Hepatocyte (in vitro differentiated cells): ENCODE measurements around the gene CASQ1. TPM values are rescaled to one million over a fixed set of nuclear protein-coding genes. Genes with fewer than 3 reads are reported as not detected.
A peak's percentile ranks its signal among the peaks of the same experiment; 100 is the strongest.

Experiments used
- DNase-seq: peaks from one replicate; pipeline ENCODE4 v3.0.0-alpha.2; 2016; ENCODE audit warnings: low spot score
- H2AFZ ChIP-seq: fragments of 200-600 bp; sonication (generic); 2 replicates; pipeline ENCODE4 v1.6.0; 2016; ENCODE audit warnings: antibody characterized with exemption, mild to moderate bottlenecking
- H3K27ac ChIP-seq: fragments of 200-600 bp; sonication (generic); 2 replicates; pipeline ENCODE4 v1.5.1; 2016; ENCODE audit warnings: mild to moderate bottlenecking
- H3K27me3 ChIP-seq: fragments of 200-600 bp; sonication (generic); 2 replicates; pipeline ENCODE4 v1.6.1; 2016
- H3K36me3 ChIP-seq: fragments of 200-600 bp; sonication (generic); replicated peaks from 2 replicates; pipeline ENCODE4 v1.5.1; 2016; ENCODE audit warnings: low read depth; ENCODE audit not compliant: insufficient read depth
- H3K4me1 ChIP-seq: fragments of 200-600 bp; sonication (generic); 2 replicates; pipeline ENCODE4 v1.5.1; 2016; ENCODE audit warnings: mild to moderate bottlenecking, moderate library complexity; ENCODE audit not compliant: insufficient read depth
- H3K4me2 ChIP-seq: fragments of 200-600 bp; sonication (generic); 2 replicates; pipeline ENCODE4 v1.6.0; 2016
- H3K4me3 ChIP-seq: fragments of 200-600 bp; sonication (generic); 2 replicates; pipeline ENCODE4 v1.5.1; 2016; ENCODE audit warnings: mild to moderate bottlenecking
- H3K79me2 ChIP-seq: fragments of 200-600 bp; sonication (generic); 2 replicates; pipeline ENCODE4 v1.6.0; 2017; ENCODE audit warnings: mild to moderate bottlenecking
- H3K9me2 ChIP-seq: fragments of 200-600 bp; sonication (generic); replicated peaks from 2 replicates; pipeline ENCODE4 v1.6.0; 2017; ENCODE audit warnings: mild to moderate bottlenecking; ENCODE audit not compliant: insufficient read depth
- H3K9me3 ChIP-seq: fragments of 200-600 bp; sonication (generic); 2 replicates; pipeline ENCODE4 v1.5.1; 2016; ENCODE audit warnings: low read depth, mild to moderate bottlenecking
- H4K20me1 ChIP-seq: fragments of 200-600 bp; sonication (generic); 2 replicates; pipeline ENCODE4 v1.6.0; 2016; ENCODE audit warnings: mild to moderate bottlenecking; ENCODE audit not compliant: insufficient read depth, poor library complexity, severe bottlenecking
- EZH2 ChIP-seq: fragments of 200-600 bp; sonication (generic); IDR thresholded peaks from 2 replicates; pipeline ENCODE4 v1.6.1; 2016; ENCODE audit warnings: antibody characterized with exemption, mild to moderate bottlenecking, borderline replicate concordance
- EZH2phosphoT487 ChIP-seq: fragments of 200-600 bp; sonication (generic); IDR thresholded peaks from one replicate; pipeline ENCODE4 v1.6.1; 2018; ENCODE audit warnings: antibody characterized with exemption, mild to moderate bottlenecking, low read depth, moderate library complexity; ENCODE audit not compliant: unreplicated experiment, severe bottlenecking
- WGBS: methylation state at CpG from one replicate; pipeline ENCODE4 v1.1.6; 2016; ENCODE audit warnings: low lambda C conversion rate; ENCODE audit errors: missing lambda C conversion rate; 5-methylcytosine and 5-hydroxymethylcytosine counted together
- polyA plus RNA-seq: library from polyadenylated mRNA; unstranded; fragments of >200 nt; fragmentation: Nextera tagmentation; extraction: Ambion mirVana; gene quantifications from 2 replicates; pipeline ENCODE4 v1.2.1, GENCODE V29; 2016
- total RNA-seq: library from RNA; depleted of rRNA; stranded (reverse); fragments of >200 nt; gene quantifications from 2 replicates; pipeline ENCODE4 v1.2.3, GENCODE V29; 2014
- TF ChIP-seq, protein P1 (sequence below): fragments of 200-600 bp; sonication (generic); IDR thresholded peaks from 2 replicates; pipeline ENCODE4 v1.5.1; 2016; ENCODE audit warnings: antibody characterized with exemption, mild to moderate bottlenecking; ENCODE audit not compliant: poor library complexity

Gene CASQ1
- total and polyA plus RNA-seq, 2 experiments from 2014 or later = 0.51 TPM; not detected in 1

DNA sequence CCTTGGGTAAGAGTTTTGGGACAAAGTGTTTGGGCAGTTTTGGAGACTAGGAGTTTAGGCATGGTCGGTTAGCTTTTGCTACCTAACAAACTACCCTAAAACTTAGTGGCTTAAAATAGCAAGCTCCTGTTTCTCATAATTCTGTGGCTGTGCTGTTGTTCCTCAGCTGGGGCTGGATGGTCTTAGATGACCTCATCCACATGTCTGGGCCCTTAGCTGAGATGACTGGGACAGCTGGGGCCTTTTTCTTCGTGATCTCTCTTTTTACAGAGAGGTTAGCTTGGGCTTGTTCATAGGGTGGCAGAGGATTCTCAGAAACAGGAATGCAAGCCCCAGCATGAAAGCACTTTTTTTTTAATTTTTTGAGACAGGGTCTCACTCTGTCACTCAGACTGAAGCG, 32.3 kb upstream of the CASQ1 start:
- Histone ChIP-seq H3K79me2 (no peaks in the 10 kb centered on the region), H3K27me3 (no peaks in the 10 kb centered on the region), H3K9me2 (no peaks in the 10 kb centered on the region), H3K4me3 (no peak overlapping the region), H3K27ac (no peak overlapping the region), H3K4me2 (no peak overlapping the region), H3K4me1 (no peaks in the 10 kb centered on the region), H2AFZ (no peak overlapping the region), H3K9me3 (no peaks in the 10 kb centered on the region), H4K20me1 (no peaks in the 10 kb centered on the region), H3K36me3 (no peaks in the 10 kb centered on the region)
- no peak for TF ChIP-seq EZH2
- TF ChIP-seq, protein P1, sequence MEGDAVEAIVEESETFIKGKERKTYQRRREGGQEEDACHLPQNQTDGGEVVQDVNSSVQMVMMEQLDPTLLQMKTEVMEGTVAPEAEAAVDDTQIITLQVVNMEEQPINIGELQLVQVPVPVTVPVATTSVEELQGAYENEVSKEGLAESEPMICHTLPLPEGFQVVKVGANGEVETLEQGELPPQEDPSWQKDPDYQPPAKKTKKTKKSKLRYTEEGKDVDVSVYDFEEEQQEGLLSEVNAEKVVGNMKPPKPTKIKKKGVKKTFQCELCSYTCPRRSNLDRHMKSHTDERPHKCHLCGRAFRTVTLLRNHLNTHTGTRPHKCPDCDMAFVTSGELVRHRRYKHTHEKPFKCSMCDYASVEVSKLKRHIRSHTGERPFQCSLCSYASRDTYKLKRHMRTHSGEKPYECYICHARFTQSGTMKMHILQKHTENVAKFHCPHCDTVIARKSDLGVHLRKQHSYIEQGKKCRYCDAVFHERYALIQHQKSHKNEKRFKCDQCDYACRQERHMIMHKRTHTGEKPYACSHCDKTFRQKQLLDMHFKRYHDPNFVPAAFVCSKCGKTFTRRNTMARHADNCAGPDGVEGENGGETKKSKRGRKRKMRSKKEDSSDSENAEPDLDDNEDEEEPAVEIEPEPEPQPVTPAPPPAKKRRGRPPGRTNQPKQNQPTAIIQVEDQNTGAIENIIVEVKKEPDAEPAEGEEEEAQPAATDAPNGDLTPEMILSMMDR = no peak
- TF ChIP-seq EZH2phosphoT487 = no peak
- DNase-seq = no peak
- 92% methylated on average over 3 of the region's 3 CpGs for WGBS

DNA sequence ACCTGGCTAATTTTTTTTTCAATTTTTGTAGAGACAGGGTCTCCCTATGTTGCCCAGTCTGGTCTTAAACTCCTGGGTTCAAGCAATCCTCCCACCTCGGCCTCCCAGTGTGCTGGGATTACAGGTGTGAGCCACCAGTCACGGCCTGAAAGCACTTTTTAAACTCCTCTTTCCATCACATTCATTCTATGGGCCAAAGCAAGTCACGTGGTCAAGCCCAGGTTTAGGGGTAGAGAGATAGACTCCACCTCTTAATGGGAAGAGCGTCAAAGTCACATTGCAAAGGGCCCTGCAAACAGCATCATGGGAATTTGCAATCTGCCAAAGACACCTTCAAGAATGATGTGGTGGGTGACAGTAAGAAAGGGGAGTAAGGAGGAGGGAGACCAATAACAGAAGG, 31.8 kb upstream of the CASQ1 start:
- Histone ChIP-seq H3K27me3 (no peaks in the 10 kb centered on the region), H3K4me1 (no peaks in the 10 kb centered on the region), H4K20me1 (no peaks in the 10 kb centered on the region), H3K9me2 (no peaks in the 10 kb centered on the region), H3K4me3 (no peak overlapping the region), H3K79me2 (no peaks in the 10 kb centered on the region), H2AFZ (no peak overlapping the region), H3K4me2 (no peak overlapping the region), H3K9me3 (no peaks in the 10 kb centered on the region), H3K36me3 (no peaks in the 10 kb centered on the region), H3K27ac (no peak overlapping the region)
- DNase-seq = no peak
- TF ChIP-seq, protein P1 = no peak
- TF ChIP-seq EZH2phosphoT487 (no peak), EZH2 (no peak)
- 84% methylated on average over 4 of the region's 4 CpGs for WGBS

DNA sequence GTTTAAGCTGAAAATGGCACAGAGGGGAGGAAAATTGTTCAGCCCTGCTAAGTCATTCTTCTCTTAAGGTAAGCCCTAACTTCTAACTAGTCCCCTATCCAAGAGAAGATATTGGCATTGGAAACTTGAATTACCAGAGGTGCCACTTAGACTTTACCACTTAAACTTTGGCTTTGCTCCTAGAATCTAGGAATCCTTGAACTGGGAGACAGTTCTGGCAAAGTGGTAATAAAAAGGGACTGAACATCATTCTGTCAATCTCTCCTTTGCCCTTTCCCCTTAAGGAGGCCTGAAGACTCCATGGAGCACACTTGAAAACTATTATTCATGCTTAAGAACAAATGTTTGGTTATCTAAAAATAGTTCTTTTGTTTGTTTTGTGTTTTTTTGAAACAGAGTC, 30.5 kb upstream of the CASQ1 start:
- no peaks in the 10 kb centered on the region for H3K79me2 ChIP-seq
- H2AFZ ChIP-seq = no peak overlapping the region
- no peaks in the 10 kb centered on the region for H3K4me1 ChIP-seq
- H3K4me3 ChIP-seq = no peak overlapping the region
- no peaks in the 10 kb centered on the region for H3K36me3 ChIP-seq
- H3K9me3 ChIP-seq = no peaks in the 10 kb centered on the region
- H3K9me2 ChIP-seq = no peaks in the 10 kb centered on the region
- no peak for DNase-seq
- no peaks in the 10 kb centered on the region for H4K20me1 ChIP-seq
- no peak overlapping the region for H3K4me2 ChIP-seq
- H3K27ac ChIP-seq = peak overlapping the region; percentile 54
- no peaks in the 10 kb centered on the region for H3K27me3 ChIP-seq
- TF ChIP-seq EZH2phosphoT487 (no peak), EZH2 (no peak)
- TF ChIP-seq, protein P1 = no peak

DNA sequence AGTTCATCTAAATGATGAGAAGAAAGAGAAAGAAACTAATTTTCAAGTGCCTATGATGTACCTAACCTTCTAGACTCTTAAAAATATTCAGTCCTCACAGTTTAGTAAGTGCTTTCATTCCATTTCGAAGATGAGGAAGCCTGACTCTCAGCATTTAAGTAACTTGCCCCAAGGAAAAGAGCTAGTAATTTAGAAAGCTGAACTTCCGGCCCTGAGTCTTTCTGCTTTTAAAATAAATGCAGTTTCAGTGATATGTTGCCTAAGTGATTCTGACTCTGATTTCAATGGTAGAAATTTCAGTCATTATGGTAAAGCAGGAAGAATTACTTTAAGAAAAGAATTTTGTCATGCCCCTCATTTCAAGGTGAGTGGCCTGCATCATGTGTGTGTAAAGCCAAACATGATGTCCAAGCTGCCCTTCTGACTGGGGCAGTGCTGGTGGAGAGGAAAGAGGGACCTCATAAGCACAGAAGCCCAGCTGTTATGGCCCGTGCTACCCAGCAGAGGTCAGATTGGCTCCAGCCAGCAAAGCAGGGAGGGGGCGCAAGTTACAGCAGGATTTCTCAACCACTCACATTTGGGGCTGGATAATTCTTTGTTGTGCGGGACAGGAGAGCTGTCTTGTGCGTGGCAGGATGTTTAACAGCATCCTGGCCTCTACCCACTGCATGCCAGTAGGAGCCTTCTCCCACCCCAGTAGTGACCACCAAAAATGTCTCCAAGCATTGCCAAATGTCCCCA, 28.2 kb upstream of the CASQ1 start:
- H3K79me2 ChIP-seq = no peaks in the 10 kb centered on the region
- no peaks in the 10 kb centered on the region for H4K20me1 ChIP-seq
- no peak overlapping the region for H3K4me3 ChIP-seq
- H3K4me1 ChIP-seq = no peaks in the 10 kb centered on the region
- H3K4me2 ChIP-seq = no peak overlapping the region
- no peaks in the 10 kb centered on the region for H3K36me3 ChIP-seq
- WGBS = 44% methylated on average over 6 of the region's 6 CpGs
- TF ChIP-seq EZH2phosphoT487 = no peak
- TF ChIP-seq, protein P1 = peak; percentile 34
- no peak overlapping the region for H3K27ac ChIP-seq
- no peak overlapping the region for H2AFZ ChIP-seq
- no peaks in the 10 kb centered on the region for H3K9me3 ChIP-seq
- H3K9me2 ChIP-seq = no peaks in the 10 kb centered on the region
- H3K27me3 ChIP-seq = no peaks in the 10 kb centered on the region
- DNase-seq = no peak
